Upper lobe of right lung (tissue), 1 donor: Measurements from ENCODE around the gene FOXI3. TPM values are rescaled to one million over a fixed set of nuclear protein-coding genes. Genes with fewer than 3 reads are reported as not detected.

Experiments
- ATAC-seq: fragments of 200-7000 bp; cut with Tn5 transposase; one replicate; pipeline ENCODE4 v1.9.1; 2020; ENCODE audit warnings: mild to moderate bottlenecking, moderate library complexity
- DNase-seq: peaks from one replicate; pipeline ENCODE4 v3.0.0-alpha.2; 2020
- H3K27ac ChIP-seq: fragments of 200-600 bp; one replicate; pipeline ENCODE4 v1.8.0; 2022
- H3K27me3 ChIP-seq: fragments of 200-600 bp; one replicate; pipeline ENCODE4 v1.8.0; 2022; ENCODE audit warnings: mild to moderate bottlenecking
- H3K36me3 ChIP-seq: fragments of 200-600 bp; one replicate; pipeline ENCODE4 v1.8.0; 2022
- H3K4me1 ChIP-seq: fragments of 200-600 bp; one replicate; pipeline ENCODE4 v1.8.0; 2022
- H3K4me3 ChIP-seq: fragments of 200-600 bp; one replicate; pipeline ENCODE4 v1.8.0; 2022; ENCODE audit warnings: mild to moderate bottlenecking
- H3K9me3 ChIP-seq: fragments of 200-600 bp; one replicate; pipeline ENCODE4 v1.8.0; 2022
- intact Hi-C: fragments of 100-400 bp; cut with DNase I; formaldehyde crosslinking; loops from one replicate; pipeline ENCODE4 v1.11.0; 2022
- total RNA-seq: library from RNA; stranded (reverse); fragmentation: NEBNext Ultra II Directional; extraction: Animal tissue kit (Norgen Biotek cat#: 25700); gene quantifications from one replicate; pipeline ENCODE4 v1.2.1, GENCODE V29; 2021
- TF ChIP-seq, protein P1 (sequence below): fragments of 200-600 bp; IDR thresholded peaks from one replicate; pipeline ENCODE4 v1.8.0; 2022; ENCODE audit warnings: antibody characterized with exemption
- donor health status: DM: no; HTN: yes; CAD: no; lungs with severe emphysema.

Gene FOXI3
- total RNA-seq, 1 donor from 2014 or later = not detected

DNA sequence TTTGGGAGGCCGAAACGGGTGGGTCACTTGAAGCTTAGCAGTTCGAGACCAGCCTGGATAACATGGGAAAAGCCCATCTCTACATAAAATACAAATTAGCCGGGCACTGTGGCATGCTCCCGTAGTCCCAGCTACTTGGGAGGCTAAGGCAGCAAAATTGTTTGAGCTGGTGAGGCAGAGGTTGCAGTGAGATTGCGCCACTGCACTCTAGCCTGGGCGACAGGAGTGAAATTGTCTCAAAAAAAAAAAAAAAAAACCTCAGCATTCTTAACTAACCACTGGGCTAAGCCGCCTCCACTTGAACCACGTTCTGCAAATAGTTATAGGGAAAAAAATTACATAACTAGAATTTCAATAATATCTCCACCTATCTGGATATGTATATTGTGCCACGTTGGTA, 2.3 kb downstream of the FOXI3 start:
- Histone ChIP-seq H3K4me1 (no peaks in the 10 kb centered on the region), H3K4me3 (no peak overlapping the region), H3K36me3 (no peaks in the 10 kb centered on the region), H3K9me3 (no peaks in the 10 kb centered on the region), H3K27me3 (peaks cover 90% of the 10 kb centered on the region), H3K27ac (no peak overlapping the region)
- DNase-seq (peak; percentile 60), ATAC-seq (peak; percentile 27)
- TF ChIP-seq, protein P1, sequence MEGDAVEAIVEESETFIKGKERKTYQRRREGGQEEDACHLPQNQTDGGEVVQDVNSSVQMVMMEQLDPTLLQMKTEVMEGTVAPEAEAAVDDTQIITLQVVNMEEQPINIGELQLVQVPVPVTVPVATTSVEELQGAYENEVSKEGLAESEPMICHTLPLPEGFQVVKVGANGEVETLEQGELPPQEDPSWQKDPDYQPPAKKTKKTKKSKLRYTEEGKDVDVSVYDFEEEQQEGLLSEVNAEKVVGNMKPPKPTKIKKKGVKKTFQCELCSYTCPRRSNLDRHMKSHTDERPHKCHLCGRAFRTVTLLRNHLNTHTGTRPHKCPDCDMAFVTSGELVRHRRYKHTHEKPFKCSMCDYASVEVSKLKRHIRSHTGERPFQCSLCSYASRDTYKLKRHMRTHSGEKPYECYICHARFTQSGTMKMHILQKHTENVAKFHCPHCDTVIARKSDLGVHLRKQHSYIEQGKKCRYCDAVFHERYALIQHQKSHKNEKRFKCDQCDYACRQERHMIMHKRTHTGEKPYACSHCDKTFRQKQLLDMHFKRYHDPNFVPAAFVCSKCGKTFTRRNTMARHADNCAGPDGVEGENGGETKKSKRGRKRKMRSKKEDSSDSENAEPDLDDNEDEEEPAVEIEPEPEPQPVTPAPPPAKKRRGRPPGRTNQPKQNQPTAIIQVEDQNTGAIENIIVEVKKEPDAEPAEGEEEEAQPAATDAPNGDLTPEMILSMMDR = no peak
- intact Hi-C loops = no loop called here

DNA sequence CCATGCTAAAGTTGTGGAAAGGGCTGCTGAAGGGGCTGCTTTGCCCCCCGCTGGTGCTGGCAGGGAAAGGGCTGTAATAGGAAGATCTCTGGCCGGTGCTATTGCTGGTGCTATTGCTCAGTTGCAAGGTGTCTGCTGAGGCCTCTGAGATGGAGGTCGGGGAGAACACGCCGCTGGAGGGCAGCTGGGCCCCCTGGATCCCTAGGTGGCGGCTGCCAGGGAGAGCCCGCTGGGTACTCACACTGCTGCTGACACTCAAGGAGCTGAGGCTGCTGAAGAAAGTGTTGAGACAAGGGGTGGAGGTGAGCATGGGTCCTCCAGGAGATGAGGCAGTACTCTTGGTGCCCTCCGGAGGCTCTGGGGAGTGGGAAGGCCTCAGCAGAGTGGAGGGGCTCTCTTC, 4.2 kb downstream of the FOXI3 start:
- no peaks in the 10 kb centered on the region for H3K9me3 ChIP-seq
- peaks cover 74% of the 10 kb centered on the region for H3K27me3 ChIP-seq

DNA sequence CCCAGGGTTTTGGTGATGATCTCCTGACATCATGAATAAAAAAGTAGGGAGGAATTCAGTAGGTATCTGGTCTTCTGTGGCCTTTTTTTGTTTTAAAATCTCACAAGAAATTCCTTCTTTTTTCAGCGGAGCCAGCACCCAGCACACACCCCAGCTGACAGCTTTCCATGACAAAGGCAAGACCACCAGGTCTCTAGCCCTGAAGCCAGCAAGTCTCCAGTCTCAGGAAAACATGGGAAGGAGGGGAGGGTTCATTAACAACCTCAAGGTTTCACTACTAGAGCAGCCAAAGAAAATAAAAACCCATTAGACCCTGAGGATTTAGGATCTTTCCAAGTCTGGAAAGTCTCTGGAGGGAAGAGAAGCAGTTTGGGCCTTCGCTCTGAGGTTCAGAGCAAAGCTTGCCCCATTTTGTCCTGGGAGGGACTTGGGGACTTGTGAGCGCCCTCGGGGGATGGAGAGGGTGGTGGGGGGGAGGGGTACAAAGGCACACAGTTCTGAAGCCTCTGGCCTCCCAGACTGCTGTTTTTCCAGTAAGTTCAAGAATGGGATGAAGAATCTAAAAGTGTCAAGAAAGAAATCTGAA, 9.0 kb downstream of the FOXI3 start:
- ATAC-seq = no peak
- intact Hi-C loops = no loop called here
- no peaks in the 10 kb centered on the region for H3K4me1 ChIP-seq
- no peak for DNase-seq
- H3K27me3 ChIP-seq = peaks cover 47% of the 10 kb centered on the region
- H3K9me3 ChIP-seq = no peaks in the 10 kb centered on the region
- no peaks in the 10 kb centered on the region for H3K36me3 ChIP-seq
- H3K4me3 ChIP-seq = no peak overlapping the region
- TF ChIP-seq, protein P1 = no peak
- H3K27ac ChIP-seq = no peak overlapping the region

More for the DNA sequence above, 4.2 kb downstream of the FOXI3 start:
- no peak for DNase-seq
- intact Hi-C loops = no loop called here
- no peaks in the 10 kb centered on the region for H3K36me3 ChIP-seq
- ATAC-seq = no peak
- H3K27ac ChIP-seq = no peak overlapping the region
- no peak overlapping the region for H3K4me3 ChIP-seq
- H3K4me1 ChIP-seq = no peaks in the 10 kb centered on the region
- TF ChIP-seq, protein P1 = no peak

DNA sequence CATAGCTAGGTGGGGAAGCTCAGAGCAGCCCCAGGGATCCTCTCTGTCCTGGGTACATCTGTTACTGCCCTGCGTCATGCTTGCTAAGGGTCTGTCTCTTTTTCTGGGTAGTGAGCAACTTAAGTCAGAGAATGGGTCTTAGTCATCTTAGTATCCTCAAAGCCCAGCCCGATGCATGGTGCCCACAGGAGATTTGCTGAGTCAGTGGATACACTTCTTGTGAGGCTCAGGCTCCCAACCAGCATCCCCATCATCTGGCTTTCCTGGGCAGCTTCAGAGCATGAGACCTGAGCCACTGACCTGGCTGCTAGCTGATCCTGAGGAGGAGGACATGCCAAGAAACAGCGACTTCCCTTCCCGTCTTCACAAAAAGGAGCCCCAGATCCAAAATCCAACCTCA, 10.0 kb downstream of the FOXI3 start:
- DNase-seq (no peak), ATAC-seq (no peak)
- no peaks in the 10 kb centered on the region for H3K9me3 ChIP-seq
- intact Hi-C loops = no loop called here
- TF ChIP-seq, protein P1 = no peak
- no peak overlapping the region for H3K27ac ChIP-seq
- no peaks in the 10 kb centered on the region for H3K36me3 ChIP-seq
- no peaks in the 10 kb centered on the region for H3K4me1 ChIP-seq
- peaks cover 38% of the 10 kb centered on the region for H3K27me3 ChIP-seq
- H3K4me3 ChIP-seq = no peak overlapping the region

DNA sequence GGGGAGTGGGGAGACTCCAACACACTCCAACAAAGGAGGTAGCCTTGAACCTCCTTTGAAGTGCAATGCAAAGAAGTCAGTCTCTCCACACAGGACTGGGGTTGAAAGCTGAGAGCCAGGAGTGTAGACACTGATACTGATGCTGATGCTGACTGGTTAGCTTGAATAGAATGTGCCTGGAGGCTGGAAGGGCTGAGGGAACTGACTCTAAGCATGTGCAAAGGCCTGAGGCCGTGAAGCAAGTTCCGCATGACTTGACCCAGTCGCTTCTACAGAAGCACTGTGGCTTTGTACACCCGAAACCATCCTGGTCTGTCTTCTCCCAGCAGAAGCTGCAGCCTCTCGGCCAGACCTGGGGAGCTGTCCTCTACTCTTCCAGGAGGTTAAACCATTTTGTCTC, 10.4 kb downstream of the FOXI3 start:
- intact Hi-C loops = no loop called here
- H3K4me1 ChIP-seq = no peaks in the 10 kb centered on the region
- ATAC-seq (no peak), DNase-seq (no peak)
- H3K36me3 ChIP-seq = no peaks in the 10 kb centered on the region
- H3K27me3 ChIP-seq = peaks cover 34% of the 10 kb centered on the region
- H3K9me3 ChIP-seq = no peaks in the 10 kb centered on the region
- no peak overlapping the region for H3K4me3 ChIP-seq
- H3K27ac ChIP-seq = no peak overlapping the region
- TF ChIP-seq, protein P1 = no peak

DNA sequence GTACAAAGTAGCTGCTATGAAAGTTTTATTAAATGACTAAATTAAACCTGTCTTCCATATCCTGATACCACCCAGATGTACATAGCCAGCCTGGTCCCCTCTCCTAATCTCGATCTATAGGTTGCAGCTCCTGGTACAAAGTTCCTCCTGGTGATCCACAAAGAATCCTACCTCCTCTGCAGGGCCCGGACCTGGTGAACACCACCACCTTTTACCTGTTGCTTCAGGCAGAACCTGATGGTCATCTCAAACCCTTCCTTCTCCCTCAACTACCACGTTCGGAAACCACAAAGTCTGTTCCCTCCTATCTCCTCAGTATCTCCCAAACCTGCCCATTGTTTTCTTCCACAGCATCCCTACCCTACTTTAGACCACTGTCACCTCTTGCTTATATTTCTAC, 15.5 kb downstream of the FOXI3 start:
- no peak overlapping the region for H3K27ac ChIP-seq
- H3K9me3 ChIP-seq = no peaks in the 10 kb centered on the region
- intact Hi-C loops = no loop called here
- DNase-seq = no peak
- no peaks in the 10 kb centered on the region for H3K36me3 ChIP-seq
- no peak overlapping the region for H3K4me3 ChIP-seq
- H3K27me3 ChIP-seq = peaks cover 14% of the 10 kb centered on the region
- TF ChIP-seq, protein P1 = no peak
- ATAC-seq = no peak
- no peaks in the 10 kb centered on the region for H3K4me1 ChIP-seq
